HG03196 (cell line): ENCODE data around the gene SCLY.

Experiments
- ATAC-seq: cut with Tn5 transposase; IDR thresholded peaks from one replicate; pipeline ENCODE4 v1.9.1; 2021; ENCODE audit not compliant: unreplicated experiment

SCLY gene

GRCh38 chr2:238123991-238124470 is 63.2 kb downstream of the SCLY start:
- ATAC-seq = no peak

GRCh38 chr2:238124488-238125126 is 63.8 kb downstream of the SCLY start:
- ATAC-seq = no peak

GRCh38 chr2:238125127-238125885 is 64.5 kb downstream of the SCLY start:
- no peak for ATAC-seq

DNA sequence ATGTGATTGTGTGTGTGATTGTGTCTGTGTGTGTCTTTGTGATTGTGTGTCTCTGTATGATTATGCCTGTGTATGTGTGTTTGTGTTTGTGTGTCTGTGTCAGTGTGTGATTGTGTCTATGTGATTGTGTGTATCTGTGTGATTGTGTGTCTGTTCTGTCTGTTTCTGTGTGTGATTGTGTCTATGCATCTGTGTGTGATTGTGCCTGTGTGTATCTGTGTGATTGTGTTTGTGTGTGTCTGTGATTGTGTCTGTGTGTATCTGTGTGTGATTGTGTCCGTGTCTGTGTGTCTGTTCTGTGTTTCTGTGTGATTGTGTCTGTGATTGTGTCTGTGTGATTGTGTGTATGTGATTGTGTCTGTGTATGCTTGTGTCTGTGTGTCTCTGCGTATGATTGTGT is 65.5 kb downstream of the SCLY start:
- ATAC-seq = no peak

DNA sequence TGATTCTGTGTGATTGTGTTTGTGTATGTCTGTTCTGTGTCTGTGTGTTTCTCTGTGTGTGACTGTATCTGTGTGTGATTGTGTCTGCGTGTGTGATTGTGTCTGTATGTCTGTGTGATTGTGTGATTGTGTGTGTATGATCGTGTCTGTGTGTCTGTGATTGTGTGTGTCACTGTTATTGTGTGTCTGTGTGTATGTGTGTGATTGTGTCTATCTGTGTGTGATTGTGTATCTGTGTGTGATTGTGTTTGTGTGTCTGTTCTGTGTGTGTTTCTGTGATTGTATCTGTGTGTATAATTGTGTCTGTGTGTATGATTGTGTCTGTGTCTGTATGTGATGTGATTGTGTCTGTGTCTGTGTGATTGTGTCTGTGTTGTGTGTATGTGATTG is 66.0 kb downstream of the SCLY start:
- no peak for ATAC-seq

GRCh38 chr2:238127165-238128060 is 66.6 kb downstream of the SCLY start:
- ATAC-seq = no peak

GRCh38 chr2:238128061-238128440 is 67.2 kb downstream of the SCLY start:
- ATAC-seq = no peak

DNA sequence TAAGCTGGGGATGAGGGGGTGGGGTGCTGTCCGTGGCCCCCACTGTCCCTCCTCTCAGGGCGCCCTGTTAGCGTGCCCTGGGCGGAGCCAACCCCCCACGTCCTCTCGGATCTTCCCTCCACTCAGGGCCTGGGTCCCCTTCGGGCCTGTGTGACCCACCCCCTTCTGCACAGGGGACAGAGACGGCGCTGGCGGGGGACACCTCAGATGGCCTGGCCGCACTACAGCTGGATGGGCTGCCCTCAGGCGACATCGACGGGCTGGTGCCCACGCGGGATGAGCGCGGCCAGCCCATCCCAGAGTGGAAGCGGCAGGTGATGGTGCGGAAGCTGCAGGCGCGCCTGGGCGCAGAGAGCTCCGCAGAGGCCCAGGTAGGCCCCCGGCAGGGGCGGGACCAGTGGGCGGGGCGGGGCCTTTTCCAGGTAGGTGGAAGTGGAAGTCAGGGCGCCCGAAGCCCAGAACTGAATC is 67.8 kb downstream of the SCLY start:
- ATAC-seq = no peak

DNA sequence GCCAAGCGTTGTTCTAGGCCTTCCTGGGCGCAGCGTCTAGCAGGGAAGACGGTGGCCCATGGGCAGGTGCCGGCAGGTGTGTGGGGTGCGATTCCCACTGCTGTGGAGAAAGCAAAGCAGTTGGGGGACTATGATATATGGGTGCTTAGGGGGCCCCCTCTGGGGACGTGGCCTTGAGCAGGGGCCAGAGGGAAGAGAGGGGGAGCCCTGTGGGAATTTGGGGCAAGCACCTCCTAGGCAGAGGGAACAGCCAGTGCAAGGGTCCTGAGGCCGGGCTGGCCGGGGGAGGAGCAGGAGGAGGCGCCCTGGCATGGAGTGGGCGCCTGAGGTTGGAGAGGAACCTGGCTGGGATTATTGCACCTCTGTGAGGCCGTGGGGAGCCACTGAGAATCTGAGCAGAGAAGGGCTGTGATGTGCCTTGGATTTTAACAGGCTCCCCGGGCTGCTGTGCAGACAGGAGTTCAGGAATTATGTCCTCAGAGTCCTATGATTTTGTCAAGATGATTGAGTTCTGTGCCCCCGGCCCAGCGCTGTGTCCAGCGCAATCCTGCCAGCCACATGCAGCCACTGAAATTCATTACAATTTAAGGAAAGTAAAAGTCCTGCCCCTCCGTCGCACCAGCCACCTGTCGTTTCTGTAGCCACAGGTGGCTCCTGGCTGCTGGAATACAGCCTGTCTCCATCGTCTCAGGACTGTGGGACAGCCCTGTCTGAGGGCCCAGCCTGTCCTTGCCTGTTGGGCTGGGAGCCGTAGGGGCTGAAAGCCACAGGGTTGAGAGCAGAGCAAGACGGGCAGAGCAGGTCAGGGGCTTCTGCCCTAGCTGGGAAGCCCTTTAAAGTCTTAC is 68.6 kb downstream of the SCLY start:
- no peak for ATAC-seq

DNA sequence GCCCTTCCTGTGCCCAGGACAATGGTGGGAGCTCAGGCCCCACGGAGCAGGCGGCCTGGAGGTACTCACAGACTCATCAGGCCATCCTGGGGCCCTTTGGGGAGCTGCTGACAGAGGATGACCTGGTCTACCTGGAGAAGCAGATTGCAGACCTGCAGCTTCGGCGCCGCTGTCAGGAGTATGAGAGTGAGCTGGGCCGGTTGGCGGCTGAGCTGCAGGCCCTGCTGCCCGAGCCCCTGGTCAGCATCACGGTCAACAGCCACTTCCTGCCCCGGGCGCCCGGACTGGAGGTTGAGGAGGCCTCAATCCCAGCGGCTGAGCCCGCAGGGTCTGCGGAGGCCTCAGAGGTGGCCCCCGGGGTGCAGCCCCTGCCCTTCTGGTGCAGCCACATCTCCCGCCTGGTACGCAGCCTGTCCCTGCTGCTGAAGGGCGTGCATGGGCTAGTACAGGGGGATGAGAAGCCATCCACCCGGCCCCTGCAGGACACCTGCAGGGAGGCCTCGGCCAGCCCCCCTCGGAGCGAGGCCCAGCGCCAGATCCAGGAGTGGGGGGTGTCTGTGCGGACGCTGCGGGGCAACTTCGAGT is 69.4 kb downstream of the SCLY start:
- no peak for ATAC-seq

DNA sequence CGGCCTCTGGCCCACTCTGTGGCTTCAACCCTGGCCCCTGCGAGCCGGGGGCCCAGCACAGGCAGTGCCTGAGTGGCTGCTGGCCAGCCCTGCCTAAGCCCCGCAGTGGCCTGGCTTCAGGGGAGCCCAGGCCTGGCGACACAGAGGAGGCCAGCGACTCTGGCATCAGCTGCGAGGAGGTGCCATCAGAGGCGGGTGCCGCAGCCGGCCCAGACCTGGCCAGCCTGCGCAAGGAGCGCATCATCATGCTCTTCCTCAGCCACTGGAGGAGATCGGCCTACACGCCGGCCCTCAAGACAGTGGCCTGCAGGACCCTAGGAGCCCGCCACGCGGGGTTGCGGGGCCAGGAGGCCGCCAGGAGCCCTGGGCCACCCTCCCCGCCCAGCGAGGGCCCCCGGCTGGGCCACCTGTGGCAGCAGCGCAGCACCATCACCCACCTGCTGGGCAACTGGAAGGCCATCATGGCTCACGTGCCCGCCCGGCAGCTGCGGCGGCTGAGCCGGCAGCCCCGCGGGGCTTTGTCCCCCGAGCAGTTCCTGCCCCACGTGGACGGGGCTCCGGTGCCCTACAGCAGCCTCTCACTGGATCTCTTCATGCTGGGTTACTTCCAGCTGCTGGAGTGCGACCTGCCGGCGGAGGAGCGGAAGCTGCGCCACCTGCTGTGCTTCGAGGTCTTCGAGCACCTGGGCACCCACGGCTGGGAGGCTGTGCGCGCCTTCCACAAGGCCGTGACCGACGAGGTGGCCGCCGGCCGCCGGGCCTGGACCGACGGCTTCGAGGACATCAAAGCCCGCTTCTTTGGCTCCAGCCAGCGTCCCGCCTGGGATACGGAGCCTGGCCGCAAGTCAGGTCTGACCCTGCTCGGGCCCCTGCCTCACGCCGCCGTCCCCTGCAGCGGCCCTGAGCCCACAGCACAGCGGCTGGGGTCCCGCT is 70.2 kb downstream of the SCLY start:
- ATAC-seq = no peak

GRCh38 chr2:238131761-238132462 is 71.1 kb downstream of the SCLY start:
- no peak for ATAC-seq

DNA sequence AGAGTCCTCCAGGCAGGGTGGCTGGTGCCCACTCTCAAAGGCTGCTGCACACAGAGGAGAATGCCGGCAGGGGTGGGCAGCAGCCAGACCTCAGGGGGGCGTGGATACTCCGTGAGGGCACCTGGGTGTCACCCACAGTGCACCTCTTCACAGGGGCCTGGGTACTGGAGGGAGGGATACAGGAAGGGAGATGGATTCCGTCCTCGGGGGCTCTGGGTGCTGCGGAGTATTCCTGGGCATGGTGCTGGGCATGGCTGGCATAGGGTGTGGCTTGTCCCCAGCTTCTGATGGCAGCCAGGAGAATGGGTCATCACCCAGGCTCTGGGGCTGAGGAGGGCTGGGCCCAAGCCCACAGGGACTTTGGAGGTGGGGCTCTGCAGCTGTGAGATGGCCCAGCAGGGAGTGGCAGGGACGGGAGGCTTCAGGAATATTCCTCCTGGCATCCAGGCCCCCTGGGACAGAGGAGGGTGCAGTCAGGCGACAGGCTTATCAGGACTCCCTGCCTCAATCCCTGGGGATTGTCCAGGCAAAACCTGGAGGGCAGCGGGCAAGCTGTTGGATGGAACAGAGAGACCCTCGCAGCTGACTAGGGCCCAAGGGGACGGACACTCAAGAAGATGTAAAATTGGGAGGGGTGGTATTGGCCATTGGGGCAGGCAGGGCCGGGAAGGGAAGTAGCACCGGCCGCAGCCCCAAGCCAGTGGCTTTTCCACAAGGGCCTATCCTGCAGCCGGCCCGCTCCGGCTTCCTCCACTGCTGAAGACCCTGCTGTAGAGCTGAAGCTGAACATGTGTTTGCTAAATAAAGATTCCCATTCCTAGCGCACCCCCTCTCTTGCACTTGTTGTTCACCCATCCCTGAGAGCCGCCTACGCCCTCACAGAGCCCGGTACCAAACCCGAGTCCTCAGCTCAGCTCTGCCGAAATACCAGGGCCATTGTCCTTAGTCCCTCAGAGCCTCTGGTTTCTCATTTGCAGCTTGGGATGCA is 72.0 kb downstream of the SCLY start:
- no peak for ATAC-seq

- no peak for ATAC-seq
Measured at GRCh38 chr2:238133499-238134392, 72.9 kb downstream of the SCLY start.

DNA sequence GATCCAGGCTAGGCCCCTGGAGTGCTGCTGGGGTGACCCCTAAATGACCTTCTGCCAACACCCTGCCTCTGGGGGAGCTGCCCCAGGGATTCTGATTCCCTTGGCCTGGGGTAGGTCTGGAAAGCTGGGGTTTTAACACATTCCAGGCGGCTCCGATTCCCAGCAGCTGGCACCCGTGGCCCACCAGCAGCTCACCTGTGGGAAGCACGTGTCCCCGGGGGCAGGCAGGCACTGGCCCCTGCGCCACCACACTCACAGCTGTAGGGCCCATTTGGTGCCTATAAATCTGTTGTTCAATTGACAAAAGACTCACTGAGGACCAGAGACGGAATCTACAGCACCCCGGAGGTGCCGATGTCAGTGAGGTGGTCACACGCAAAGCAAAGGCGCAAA is 73.6 kb downstream of the SCLY start:
- no peak for ATAC-seq

DNA sequence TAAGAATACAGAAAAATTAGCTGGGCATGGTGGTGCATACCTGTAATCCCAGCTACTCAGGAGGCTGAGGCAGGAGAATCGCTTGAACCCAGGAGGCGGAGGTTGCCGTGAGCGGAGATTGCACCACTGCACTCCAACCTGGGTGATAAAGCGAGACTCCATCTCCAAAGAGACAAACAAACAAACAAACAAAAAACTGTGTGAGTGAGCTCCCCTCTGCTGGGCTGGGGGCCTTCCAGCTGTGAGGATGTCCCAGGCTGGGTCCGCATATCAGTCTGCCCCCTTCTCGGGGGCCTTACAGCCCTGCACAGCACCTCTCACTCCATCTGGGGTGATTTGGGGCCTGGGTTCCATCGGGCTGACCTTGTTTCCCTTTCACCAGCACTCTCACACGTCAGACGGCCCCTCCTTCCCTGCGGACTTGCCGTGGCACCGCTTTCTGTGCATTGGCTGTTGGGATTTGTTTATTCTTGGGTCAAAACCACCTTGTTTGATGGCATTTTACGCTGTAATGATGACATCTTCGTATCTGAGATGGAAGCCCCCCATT is 74.9 kb downstream of the SCLY start:
- no peak for ATAC-seq
